ENCODE measurements around the gene MISP. TPM values are rescaled to one million over a fixed set of nuclear protein-coding genes. Genes with fewer than 3 reads are reported as not detected.

The MISP gene
- total RNA-seq, 1 donor from 2014 or later: under 0.01 TPM

DNA sequence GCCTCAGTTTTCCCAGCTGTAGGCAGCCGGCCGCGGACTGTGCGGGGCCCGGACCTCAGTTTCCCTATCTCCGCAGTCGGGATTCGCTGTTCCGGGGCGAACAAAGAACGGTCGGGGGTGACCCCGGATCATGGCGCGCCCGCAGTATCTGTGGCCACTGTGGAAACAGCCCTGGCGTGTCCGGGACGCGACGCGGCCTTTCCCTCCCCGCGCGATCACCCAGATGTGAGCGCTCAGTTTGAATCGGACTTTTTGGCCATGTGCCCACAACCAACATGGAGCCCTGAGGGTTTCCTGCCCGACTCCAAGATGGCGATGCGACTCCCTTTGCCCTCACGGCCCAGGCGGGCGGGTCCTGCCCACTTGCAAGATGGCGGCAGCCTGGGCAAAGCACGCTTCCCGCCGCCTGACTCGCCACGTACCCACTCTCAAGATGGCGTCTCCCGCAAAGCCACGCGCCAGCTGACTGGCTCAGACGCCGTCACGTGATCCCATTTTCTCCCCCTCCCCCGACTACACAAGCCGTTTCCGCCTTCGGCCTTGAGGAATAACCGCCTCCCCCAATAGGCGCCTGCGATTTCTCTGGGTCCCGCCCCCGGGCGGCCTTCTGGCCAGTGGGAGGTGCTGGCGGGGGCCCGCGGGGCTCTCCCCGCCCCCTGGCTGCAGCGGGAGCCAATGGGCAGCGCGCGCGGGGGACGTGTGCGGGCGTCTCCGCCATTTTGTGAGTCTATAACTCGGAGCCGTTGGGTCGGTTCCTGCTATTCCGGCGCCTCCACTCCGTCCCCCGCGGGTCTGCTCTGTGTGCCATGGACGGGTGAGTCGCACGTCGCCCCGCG, 46.0 kb downstream of the MISP start, which contains the start of gene PTBP1:
Gene PTBP1, plus strand, starts transcription at position 761 of the 836 bp plus-strand sequence. Its CDS starts 46 bp downstream, at position 807.
- peak; percentile 100 for DNase-seq (ENCODE audit: low read depth in 2 of 2)

- peak; percentile 94 to 96 for DNase-seq (ENCODE audit: low read depth in 2 of 2)
Measured at GRCh38 chr19:797528-798414, 46.9 kb downstream of the MISP start.

DNA sequence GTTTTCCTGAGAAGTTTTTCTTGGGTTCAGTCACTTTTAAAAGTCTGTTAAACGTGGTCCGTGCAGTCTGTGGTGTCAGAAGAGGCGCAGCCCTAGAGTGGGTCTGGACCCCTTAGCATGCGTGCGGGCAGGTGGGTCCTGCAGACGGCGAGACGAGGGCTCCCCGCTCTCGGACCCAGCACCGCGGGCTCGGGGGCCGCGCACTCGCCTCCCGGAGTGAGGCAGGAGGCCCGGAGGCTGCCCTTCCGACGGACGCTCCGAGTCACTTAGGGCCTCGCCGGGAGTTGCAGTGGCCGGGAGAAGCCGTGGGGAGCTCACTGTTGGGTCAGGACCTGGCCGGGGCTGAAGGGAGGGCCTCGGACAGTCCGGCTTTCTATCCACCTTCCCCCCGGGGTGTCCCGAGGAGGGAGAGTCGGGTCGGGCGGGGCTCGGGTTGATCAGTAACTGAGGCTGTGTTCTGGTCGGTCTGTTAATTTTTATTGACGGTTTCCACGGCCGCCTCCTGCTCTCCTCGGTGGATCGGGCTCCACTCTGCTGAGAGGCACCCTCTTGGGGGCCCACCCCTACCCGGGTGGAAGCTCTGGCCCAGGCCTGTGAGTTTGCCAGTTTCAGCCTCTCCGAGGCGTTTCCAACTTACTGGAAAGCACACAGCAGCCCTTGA, 47.6 kb downstream of the MISP start:
- DNase-seq (ENCODE audit: low read depth in 2 of 2): peak in 1 of 2 donors; percentile 46

- DNase-seq (ENCODE audit: low read depth in 2 of 2): peak; percentile 49 to 73
Measured at GRCh38 chr19:799076-799881, 48.4 kb downstream of the MISP start.

GRCh38 chr19:800360-801029, 49.6 kb downstream of the MISP start:
- peak; percentile 69 to 72 for DNase-seq (ENCODE audit: low read depth in 2 of 2)

GRCh38 chr19:801030-801860, 50.3 kb downstream of the MISP start:
- peak; percentile 40 to 41 for DNase-seq (ENCODE audit: low read depth in 2 of 2)

DNA sequence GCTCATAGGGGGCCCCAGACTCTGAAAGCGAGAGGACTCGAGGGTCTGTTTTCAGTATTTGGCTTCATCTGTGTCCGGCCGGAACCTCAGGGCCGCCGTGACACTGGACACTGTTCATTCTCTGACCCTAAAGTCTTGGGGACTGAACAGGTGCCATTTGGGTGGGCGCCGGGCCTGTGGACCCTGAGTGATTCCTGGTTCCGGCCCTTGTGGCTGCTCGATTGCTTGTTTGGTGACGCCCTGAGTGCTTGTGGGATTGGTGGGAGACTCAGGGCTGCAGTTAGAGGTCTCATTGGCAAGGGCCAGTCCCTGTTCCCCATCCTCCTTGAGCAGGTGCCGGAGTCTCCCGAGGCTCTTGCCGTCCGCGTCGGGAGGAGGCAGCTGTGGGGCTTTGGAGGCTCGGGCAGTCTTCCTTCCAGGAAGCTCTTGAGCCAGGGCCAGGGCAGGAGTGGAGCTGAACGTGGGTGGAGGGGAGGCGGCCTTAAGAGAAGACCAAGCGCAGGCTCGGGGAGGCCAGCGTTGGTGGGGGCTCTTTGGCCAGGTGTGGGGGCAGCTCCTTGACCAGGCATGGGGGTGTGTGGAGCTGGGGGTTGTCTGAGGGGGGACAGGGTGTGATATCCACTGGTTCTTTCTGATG, 51.1 kb downstream of the MISP start:
- DNase-seq (ENCODE audit: low read depth in 2 of 2): peak in 1 of 2 donors; percentile 72

GRCh38 chr19:802498-803098, 51.7 kb downstream of the MISP start:
- peak; percentile 56 to 72 for DNase-seq (ENCODE audit: low read depth in 2 of 2)

- no peak for DNase-seq (ENCODE audit: low read depth in 2 of 2)
Measured at GRCh38 chr19:803099-803561, 52.2 kb downstream of the MISP start.

GRCh38 chr19:803686-804418, 52.9 kb downstream of the MISP start:
- peak in 1 of 2 donors; percentile 31 for DNase-seq (ENCODE audit: low read depth in 2 of 2)

- no peak for DNase-seq (ENCODE audit: low read depth in 2 of 2)
Measured at GRCh38 chr19:804419-805165, 53.7 kb downstream of the MISP start.

- no peak for DNase-seq (ENCODE audit: low read depth in 2 of 2)
Measured at GRCh38 chr19:805166-805551, 54.2 kb downstream of the MISP start.

DNA sequence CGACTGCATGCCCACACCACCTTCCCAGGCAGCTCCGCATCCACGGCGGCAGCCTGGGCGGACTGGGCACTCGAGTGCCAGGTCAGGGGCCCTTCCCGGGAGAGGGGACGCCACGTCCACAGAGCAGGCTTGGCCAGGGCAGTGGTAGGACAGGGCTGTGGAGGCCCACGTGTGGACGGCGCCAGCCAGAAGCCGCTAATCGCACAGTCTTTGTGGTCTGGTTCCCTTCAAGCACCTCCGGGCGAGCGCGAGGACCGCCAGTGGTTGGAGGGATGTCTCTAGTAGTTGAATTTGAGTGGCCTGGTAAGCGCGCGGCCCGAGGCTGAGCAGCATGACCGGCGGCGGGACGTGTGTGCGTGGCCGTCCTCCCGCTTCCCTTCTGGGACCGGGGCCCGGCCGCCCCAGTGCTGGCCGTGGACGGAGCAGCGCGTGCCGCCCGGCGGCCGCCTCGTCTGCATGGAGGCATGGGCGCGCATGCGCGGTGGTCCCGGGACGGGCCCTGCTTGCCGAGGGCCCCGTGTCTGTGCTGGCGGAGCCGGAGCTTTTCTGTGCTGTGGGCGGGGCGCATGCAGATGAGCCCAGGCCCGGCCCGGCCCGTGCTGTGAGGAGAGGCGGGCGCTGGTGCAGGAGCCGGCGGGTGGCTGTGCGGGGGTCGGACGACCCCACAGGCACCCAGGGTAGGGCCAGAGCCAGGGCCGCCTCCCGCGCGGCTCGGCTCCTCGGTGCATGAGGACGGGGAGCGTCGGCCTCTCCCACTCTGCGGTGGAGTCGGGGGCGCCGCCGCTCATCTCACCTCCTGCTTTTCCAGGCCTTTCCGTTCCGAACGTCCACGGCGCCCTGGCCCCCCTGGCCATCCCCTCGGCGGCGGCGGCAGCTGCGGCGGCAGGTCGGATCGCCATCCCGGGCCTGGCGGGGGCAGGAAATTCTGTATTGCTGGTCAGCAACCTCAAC, 55.0 kb downstream of the MISP start:
- no peak for DNase-seq (ENCODE audit: low read depth in 2 of 2)

DNA sequence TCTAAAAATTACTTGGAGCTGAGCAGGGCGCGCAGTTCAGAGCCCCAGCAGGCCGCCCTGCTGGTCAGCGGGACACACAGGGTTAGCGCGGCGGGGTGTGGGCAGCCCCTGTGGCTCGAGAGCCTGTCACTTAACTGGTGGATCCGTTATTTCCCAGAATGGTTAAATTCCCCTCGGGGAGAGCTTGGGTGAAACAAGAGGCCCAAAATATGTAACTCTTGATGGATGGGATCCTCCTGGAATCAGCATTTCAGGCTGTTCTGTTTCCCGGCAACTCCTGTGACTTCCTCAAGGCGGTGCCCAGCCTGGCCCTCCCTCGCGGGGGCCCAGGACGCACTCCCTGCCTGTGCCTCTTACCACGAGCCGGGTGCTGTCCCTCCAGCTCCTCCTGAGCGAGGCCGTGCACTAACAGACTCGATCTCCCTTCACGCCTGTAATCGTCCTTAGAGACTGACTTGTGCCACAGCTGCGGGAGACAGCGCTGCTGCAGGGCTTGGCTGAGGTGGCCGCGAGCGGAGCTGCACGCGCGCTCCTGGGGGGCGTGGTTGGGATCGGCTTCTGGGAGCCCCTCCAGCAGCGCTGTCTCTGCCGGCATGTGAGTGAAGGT, 56.0 kb downstream of the MISP start:
- DNase-seq (ENCODE audit: low read depth in 2 of 2): no peak
